NCI-H510A (cell line): ENCODE data around the gene HBQ1.
"Not testable (repeated sequence)": the region's sequence is repeated elsewhere in the genome, so short reads cannot be mapped to it uniquely, and the experiment has no call there.

ENCODE experiments used
- DNase-seq: peaks from one replicate; lab custom pipeline; 2025; lab: John Stamatoyannopoulos, UW

The HBQ1 gene

GRCh38 chr16:160691-161190 is 19.5 kb upstream of the HBQ1 start:
- no peak for DNase-seq

- DNase-seq: no peak
These were observed 17.8 kb upstream of the HBQ1 start for GRCh38 chr16:162271-162991.

GRCh38 chr16:163139-163538 is 17.1 kb upstream of the HBQ1 start:
- not testable (repeated sequence) for DNase-seq

GRCh38 chr16:163696-164095 is 16.6 kb upstream of the HBQ1 start:
- DNase-seq: not testable (repeated sequence)

GRCh38 chr16:164134-164823 is 16.0 kb upstream of the HBQ1 start:
- not testable (repeated sequence) for DNase-seq

- DNase-seq: no peak
These were observed 15.3 kb upstream of the HBQ1 start for GRCh38 chr16:164827-165538.

GRCh38 chr16:165539-166374 is 14.5 kb upstream of the HBQ1 start, which contains the start of gene HBM:
HBM (plus strand) TSS chr16:165978; CDS start chr16:165998, 20 bp downstream.
- no peak for DNase-seq

GRCh38 chr16:166375-167121 is 13.7 kb upstream of the HBQ1 start:
- DNase-seq: no peak

GRCh38 chr16:167122-167690 is 13.1 kb upstream of the HBQ1 start:
- DNase-seq: no peak

GRCh38 chr16:168424-168823 is 11.8 kb upstream of the HBQ1 start:
- no peak for DNase-seq

- no peak for DNase-seq
These were observed 11.2 kb upstream of the HBQ1 start for GRCh38 chr16:169014-169413.

GRCh38 chr16:170088-170507 is 10.2 kb upstream of the HBQ1 start:
- not testable (repeated sequence) for DNase-seq

GRCh38 chr16:170788-171187 is 9.5 kb upstream of the HBQ1 start:
- DNase-seq: no peak

GRCh38 chr16:172374-172941 is 7.8 kb upstream of the HBQ1 start, which contains the start of gene HBA2:
HBA2 (plus strand) TSS chr16:172876; CDS start chr16:172913, 37 bp downstream.
- not testable (repeated sequence) for DNase-seq

GRCh38 chr16:173211-173854 is 6.9 kb upstream of the HBQ1 start:
- DNase-seq: not testable (repeated sequence)

GRCh38 chr16:173928-174769 is 6.1 kb upstream of the HBQ1 start:
- DNase-seq: not testable (repeated sequence)

GRCh38 chr16:175011-175949 is 5.0 kb upstream of the HBQ1 start:
- no peak for DNase-seq
